UCSD-AML1 (cell line): ENCODE measurements around the gene DCST1.

Source experiments
- DNase-seq: peaks from one replicate; lab custom pipeline; 2025; ENCODE audit not compliant: unreplicated experiment; lab: John Stamatoyannopoulos, UW

DCST1 gene

GRCh38 chr1:155012026-155012546 is 21.5 kb upstream of the DCST1 start:
- DNase-seq, result peak; percentile 60

GRCh38 chr1:155012776-155013602 is 20.6 kb upstream of the DCST1 start:
- no peak for DNase-seq

- DNase-seq, result peak; percentile 80
These were observed 20.0 kb upstream of the DCST1 start for GRCh38 chr1:155013632-155014031.

- no peak for DNase-seq
These were observed 18.7 kb upstream of the DCST1 start for GRCh38 chr1:155014709-155015508.

GRCh38 chr1:155015527-155016230 is 17.9 kb upstream of the DCST1 start:
- DNase-seq, result no peak

- no peak for DNase-seq
These were observed 17.3 kb upstream of the DCST1 start for GRCh38 chr1:155016231-155016831.

GRCh38 chr1:155017041-155017945 is 16.3 kb upstream of the DCST1 start:
- DNase-seq, result peak; percentile 90

GRCh38 chr1:155017946-155018316 is 15.7 kb upstream of the DCST1 start:
- DNase-seq, result no peak

- no peak for DNase-seq
These were observed 14.8 kb upstream of the DCST1 start for GRCh38 chr1:155018617-155019348.

- DNase-seq, result no peak
These were observed 14.0 kb upstream of the DCST1 start for GRCh38 chr1:155019377-155020245.

GRCh38 chr1:155022136-155022926 is 11.3 kb upstream of the DCST1 start:
- DNase-seq, result no peak

- no peak for DNase-seq
These were observed 10.7 kb upstream of the DCST1 start for GRCh38 chr1:155022927-155023236.

GRCh38 chr1:155023627-155024026 is 10.0 kb upstream of the DCST1 start:
- no peak for DNase-seq

- DNase-seq, result no peak
These were observed 9.3 kb upstream of the DCST1 start for GRCh38 chr1:155024315-155024714.

GRCh38 chr1:155026154-155026553 is 7.5 kb upstream of the DCST1 start:
- DNase-seq, result no peak

GRCh38 chr1:155026588-155026987 is 7.0 kb upstream of the DCST1 start:
- DNase-seq, result no peak

GRCh38 chr1:155029513-155030242 is 3.9 kb upstream of the DCST1 start:
- DNase-seq, result no peak
